OCI-LY1 (cell line): ENCODE measurements around the gene AP3M1.

Experiments
- EZH2 ChIP-seq: fragments of 200-600 bp; sonication (generic), shearing (Covaris generic); IDR thresholded peaks from 2 replicates; pipeline ENCODE4 v1.8.0; 2017; ENCODE audit warnings: borderline replicate concordance, mixed run types, mild to moderate bottlenecking, antibody characterized with exemption, low read length, moderate library complexity, mixed read lengths
- TF ChIP-seq, protein P1 (sequence below): fragments of 200-600 bp; sonication (generic), shearing (Covaris generic); IDR thresholded peaks from 2 replicates; pipeline ENCODE4 v1.5.1; 2017; ENCODE audit warnings: mild to moderate bottlenecking, antibody characterized with exemption, low read length, moderate library complexity, mixed read lengths

DNA sequence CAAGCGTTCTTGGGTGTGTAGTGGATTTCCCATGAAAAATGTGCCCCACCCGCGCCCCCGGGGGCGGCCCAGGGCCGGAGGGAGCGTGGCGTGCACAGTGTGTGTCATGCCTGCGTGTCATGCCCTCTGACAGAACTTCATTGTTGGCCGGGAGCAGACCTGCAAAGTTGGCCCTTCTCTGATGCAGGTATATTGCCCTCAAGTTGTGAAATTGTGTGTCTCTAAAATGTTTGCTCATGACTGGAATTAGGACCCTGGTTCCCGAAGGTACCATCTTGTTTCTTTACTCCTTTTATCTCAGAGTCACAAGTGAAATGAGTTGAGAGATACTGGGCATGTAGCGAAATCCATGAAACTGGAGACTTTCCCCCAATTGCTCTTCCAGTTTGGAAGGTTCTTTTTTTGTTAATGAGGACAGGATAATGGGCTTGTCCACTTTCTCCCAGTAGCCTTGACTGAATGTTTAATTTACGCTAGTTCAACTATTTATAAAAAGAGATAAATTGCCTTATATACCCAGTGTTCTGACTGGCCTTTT is 26.6 kb upstream of the AP3M1 start:
- TF ChIP-seq EZH2: no peak
- TF ChIP-seq, protein P1, sequence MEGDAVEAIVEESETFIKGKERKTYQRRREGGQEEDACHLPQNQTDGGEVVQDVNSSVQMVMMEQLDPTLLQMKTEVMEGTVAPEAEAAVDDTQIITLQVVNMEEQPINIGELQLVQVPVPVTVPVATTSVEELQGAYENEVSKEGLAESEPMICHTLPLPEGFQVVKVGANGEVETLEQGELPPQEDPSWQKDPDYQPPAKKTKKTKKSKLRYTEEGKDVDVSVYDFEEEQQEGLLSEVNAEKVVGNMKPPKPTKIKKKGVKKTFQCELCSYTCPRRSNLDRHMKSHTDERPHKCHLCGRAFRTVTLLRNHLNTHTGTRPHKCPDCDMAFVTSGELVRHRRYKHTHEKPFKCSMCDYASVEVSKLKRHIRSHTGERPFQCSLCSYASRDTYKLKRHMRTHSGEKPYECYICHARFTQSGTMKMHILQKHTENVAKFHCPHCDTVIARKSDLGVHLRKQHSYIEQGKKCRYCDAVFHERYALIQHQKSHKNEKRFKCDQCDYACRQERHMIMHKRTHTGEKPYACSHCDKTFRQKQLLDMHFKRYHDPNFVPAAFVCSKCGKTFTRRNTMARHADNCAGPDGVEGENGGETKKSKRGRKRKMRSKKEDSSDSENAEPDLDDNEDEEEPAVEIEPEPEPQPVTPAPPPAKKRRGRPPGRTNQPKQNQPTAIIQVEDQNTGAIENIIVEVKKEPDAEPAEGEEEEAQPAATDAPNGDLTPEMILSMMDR: no peak
